NCI-H345 (cell line): ENCODE data around the gene SPTBN4.
"Not testable (repeated sequence)": the region's sequence is repeated elsewhere in the genome, so short reads cannot be mapped to it uniquely, and the experiment has no call there.

Experiments
- DNase-seq: peaks from one replicate; lab custom pipeline; 2025; lab: John Stamatoyannopoulos, UW

The SPTBN4 gene

GRCh38 chr19:40507892-40508291, 41.1 kb downstream of the SPTBN4 start:
- DNase-seq: no peak

- no peak for DNase-seq
Observed at GRCh38 chr19:40508739-40509260, 42.0 kb downstream of the SPTBN4 start.

GRCh38 chr19:40510526-40511115, 43.8 kb downstream of the SPTBN4 start:
- no peak for DNase-seq

- no peak for DNase-seq
Observed at GRCh38 chr19:40511487-40511886, 44.7 kb downstream of the SPTBN4 start.

GRCh38 chr19:40512110-40512472, 45.3 kb downstream of the SPTBN4 start:
- DNase-seq: no peak

- peak; percentile 49 for DNase-seq
Observed at GRCh38 chr19:40512473-40513344, 45.9 kb downstream of the SPTBN4 start.

- no peak for DNase-seq
Observed at GRCh38 chr19:40513345-40513678, 46.5 kb downstream of the SPTBN4 start.

- no peak for DNase-seq
Observed at GRCh38 chr19:40513741-40514315, 47.0 kb downstream of the SPTBN4 start.

GRCh38 chr19:40517248-40517647, 50.4 kb downstream of the SPTBN4 start:
- no peak for DNase-seq

- no peak for DNase-seq
Observed at GRCh38 chr19:40519352-40520322, 52.8 kb downstream of the SPTBN4 start.

- DNase-seq: no peak
Observed at GRCh38 chr19:40521276-40521675, 54.5 kb downstream of the SPTBN4 start.

- DNase-seq: not testable (repeated sequence)
Observed at GRCh38 chr19:40521900-40522299, 55.1 kb downstream of the SPTBN4 start.

GRCh38 chr19:40523322-40524047, 56.7 kb downstream of the SPTBN4 start:
- peak; percentile 86 for DNase-seq

GRCh38 chr19:40524133-40524549, 57.3 kb downstream of the SPTBN4 start:
- no peak for DNase-seq

- no peak for DNase-seq
Observed at GRCh38 chr19:40524655-40525054, 57.9 kb downstream of the SPTBN4 start.

- DNase-seq: no peak
Observed at GRCh38 chr19:40525234-40526051, 58.6 kb downstream of the SPTBN4 start.

GRCh38 chr19:40528078-40528477, 61.3 kb downstream of the SPTBN4 start:
- DNase-seq: no peak

- no peak for DNase-seq
Observed at GRCh38 chr19:40528533-40529092, 61.8 kb downstream of the SPTBN4 start.

- peak; percentile 99 for DNase-seq
Observed at GRCh38 chr19:40529093-40529954, 62.5 kb downstream of the SPTBN4 start.
